DMS114 treated with DMSO at 0.1 percent for 48 hours (cell line): Measurements from ENCODE around the gene TERT.
"Not testable (repeated sequence)": the region's sequence is repeated elsewhere in the genome, so short reads cannot be mapped to it uniquely, and the experiment has no call there.

Experiments
- DNase-seq: peaks from one replicate; lab custom pipeline; 2025; ENCODE audit not compliant: unreplicated experiment; lab: John Stamatoyannopoulos, UW

Gene TERT

DNA sequence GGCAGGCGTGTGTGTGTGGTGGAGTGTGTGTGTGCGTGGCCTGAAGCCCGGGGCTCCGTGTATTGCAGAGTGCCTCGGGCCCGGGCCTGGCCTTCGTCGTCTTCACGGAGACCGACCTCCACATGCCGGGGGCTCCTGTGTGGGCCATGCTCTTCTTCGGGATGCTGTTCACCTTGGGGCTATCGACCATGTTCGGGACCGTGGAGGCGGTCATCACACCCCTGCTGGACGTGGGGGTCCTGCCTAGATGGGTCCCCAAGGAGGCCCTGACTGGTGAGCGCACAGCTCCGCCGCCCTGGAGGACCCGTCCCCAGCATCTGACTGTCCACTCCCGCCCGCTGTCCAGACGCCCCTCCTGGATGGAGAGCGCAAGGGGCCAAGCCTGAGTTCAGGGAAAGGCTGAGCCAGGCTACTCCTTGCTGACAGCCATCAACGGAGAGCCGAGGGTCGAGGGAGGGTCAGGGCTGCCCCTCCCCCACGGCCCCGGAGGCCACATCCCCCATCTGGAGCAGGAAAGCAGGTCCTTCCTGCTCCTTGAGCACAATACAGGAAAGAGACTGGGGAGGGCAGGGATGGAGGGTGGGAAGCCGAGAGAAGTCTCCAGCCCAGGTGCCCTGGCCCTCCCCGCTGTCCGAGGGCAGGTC is 51.3 kb downstream of the TERT start:
- DNase-seq = no peak

DNA sequence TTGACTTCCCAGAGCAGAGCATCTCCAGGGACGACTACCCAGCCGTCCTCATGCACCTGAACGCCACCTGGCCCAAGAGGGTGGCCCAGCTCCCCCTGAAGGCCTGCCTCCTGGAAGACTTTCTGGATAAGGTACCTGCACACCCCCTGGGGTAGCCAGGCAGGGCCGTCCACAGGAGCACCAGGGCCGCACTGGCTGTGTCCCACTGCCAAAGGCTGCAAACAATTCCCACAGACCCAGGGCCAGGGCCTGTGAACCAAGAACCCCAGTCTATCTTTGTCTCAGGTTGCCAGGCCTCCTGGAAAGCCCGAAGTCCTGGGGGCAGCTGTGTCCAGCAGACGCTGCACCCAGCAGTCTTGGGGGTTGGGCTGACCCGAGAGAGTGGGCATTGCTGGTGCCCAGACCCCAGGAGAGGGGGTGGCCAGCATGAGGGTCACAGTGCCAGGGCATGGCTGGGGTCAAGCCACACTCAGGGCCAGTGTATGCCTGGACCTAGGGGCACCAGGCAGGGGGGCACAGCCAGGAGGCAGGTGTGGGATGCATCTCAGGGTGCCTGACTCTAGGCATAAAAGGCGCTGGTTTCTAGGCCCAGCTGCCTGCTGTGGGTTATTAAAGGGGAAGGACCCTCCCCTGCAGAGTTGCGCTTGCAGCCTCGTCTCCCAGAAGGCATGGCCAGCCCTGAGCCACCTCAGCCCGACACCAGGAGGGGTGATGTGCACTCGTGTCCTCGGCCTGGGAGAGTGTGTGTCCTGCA is 52.0 kb downstream of the TERT start:
- DNase-seq = no peak

DNA sequence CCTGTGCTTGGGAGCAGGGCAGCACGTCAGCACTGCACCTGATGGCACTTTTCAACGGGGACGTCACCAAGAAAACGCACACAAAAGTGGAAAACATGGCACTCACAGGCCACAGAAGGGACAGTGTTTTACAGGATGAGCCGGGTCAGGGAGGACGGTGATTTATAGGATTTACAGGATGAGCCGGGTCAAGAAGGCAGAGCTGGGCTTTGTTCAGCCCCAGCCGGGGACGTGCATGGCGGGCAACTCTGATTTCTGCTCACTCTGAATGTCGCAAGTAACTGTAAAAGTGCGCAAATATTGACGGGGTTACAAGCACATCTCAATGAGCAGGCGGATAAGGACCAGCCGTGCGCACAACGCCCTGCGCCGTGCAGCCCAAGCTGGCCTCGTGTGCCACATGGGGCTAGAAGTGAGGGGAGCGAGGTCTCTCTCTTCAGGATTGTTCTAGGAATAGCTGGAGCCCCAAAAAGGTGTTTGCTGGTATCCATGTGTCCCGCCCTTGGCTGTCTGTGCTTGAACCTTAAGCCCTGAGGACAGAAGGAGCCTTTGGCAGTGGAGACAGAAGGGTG is 53.3 kb downstream of the TERT start:
- no peak for DNase-seq

DNA sequence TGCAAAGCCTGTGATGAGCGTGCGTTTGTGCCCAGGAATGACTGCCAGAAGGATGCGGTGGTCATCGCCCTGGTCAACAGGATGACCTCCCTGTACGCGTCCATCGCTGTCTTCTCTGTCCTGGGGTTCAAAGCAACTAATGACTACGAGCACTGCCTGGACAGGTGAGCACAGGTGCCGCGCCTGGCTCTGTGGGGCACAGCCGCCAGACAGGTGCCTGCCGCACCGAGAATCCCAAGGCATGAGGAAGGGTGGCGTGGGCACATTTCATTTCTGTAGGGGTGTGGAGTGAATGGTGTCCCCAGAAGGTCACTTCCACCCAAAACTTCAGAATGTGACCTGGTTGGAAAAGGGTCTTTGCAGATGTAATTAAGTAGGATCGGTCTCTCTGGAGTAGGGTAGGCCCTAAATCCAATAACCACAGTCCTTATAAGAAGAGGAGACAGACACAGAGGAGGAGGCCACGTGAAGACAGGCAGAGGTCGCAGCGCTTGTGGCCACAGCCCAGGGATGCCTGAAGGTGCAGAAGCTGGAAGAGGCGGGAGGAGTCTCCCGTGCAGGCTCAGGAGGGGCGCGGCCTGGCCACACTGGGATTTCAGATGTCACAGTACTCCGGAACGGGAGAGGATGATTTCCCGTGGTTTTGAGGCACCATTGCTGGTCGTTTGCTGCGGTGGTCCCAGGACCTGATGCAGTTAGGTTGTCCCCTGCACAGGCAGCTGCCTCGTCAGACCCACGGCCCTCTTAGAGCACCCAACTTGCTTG is 54.2 kb downstream of the TERT start:
- no peak for DNase-seq

DNA sequence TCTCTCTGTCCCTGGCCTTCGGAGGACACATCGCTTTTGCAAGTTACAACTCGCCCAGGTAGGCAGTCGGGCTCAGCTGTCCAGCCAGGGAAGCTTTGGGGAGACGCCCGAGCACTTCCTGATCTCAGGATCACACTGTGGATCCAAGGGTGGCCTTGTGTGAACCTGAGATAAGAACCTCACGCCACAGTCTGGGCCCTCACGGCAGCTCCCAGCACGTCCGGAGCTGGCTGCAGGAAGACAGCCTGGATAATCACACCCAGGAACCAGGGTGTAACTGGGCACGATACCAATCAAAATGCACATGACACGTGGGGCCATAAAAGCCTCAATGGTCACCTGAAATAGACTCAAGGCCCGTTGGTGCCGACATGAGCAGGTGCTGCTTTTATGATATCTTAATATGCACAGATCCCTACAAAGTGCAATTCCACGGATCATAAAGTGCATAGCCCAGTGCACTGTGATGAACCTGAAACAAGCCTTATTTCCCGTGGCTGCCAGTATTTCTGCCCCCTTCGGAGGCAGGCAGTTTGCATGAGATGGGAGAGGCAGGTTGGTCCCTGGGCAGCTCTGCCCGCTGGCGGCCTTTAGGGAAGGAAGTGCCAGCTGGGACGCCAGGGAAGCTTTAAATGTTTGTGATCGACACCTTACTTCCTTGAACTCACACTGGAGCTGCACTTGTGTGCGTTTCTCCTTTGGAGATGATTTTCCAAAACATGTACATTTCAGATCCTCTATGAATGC is 55.2 kb downstream of the TERT start:
- DNase-seq = no peak

DNA sequence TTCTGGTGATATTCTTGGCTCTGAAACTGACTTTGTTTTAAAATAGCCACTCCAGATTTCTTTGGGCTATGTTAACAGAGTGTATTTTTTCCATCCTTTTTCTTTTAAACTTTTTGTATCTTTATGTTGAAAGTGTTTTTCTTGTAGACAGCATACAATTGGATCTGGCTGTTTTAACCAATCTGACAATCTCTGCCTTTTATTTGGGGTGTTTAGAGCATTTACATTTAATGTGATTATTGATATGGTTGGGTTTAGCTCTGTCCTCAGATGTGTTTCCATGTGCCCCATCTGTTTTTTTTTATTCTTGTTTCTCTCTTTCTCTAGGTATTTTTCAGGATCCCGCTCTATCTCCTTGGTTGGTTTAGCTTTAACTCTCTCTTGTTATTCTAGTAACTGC is 59.0 kb downstream of the TERT start:
- no peak for DNase-seq

DNA sequence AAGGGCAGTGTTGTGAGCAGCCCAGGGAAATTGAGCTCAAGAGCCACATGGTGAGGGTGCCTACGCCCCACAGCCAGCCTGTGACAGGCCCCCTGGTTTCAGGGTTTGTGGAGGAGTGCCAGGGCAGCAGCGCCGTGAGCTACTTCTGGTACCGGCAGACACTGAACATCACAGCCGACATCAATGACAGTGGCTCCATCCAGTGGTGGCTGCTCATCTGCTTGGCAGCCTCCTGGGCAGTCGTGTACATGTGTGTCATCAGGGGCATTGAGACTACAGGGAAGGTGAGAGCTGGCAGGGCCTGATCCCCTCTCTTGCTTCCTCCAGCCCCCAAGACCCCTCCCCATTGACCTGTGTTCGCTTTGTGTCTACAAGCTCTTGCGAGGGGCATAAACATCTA is 59.5 kb downstream of the TERT start:
- DNase-seq = no peak

DNA sequence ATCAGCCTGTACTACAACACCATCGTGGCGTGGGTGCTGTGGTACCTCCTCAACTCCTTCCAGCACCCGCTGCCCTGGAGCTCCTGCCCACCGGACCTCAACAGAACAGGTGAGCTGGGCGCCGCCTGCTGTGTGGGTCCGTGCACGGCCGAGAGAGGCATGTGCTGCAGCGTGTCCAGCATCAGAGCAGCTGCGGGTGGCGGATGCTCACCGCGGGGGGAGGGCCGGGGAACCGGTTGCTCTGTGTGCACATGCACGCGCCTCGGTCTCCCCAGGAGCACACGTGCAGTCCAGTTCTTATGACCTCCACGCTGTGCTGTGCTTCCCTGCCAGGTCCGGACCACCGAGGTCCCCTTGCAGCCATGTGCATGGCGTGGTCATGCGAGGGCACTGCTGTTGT is 62.1 kb downstream of the TERT start:
- no peak for DNase-seq

DNA sequence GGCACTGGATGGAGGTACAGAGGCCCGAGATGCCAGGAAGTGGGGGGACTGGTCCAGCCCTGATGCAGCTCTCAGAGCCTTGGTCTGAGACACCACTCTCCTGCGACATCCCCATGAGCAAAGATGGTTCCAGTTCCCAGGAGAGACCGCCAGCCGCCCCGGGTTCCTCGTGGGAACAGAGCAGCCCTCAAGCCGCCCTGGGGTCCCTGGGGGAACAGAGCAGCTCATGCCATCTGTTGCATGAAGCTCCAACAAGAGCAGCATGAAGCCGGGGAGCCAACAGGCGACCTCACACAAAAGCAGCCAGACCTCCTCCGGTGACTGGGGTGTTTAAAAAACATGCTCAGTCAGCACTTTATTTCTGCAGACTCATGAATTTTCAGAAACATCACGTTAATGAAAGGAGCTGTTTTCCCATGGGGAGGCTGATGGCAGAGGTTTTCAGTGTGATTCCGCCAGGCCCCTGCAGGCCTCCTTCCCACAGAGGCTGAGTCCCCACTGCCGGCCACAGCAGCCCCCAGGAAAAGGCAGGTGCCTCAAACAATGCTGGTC is 63.4 kb downstream of the TERT start:
- no peak for DNase-seq

DNA sequence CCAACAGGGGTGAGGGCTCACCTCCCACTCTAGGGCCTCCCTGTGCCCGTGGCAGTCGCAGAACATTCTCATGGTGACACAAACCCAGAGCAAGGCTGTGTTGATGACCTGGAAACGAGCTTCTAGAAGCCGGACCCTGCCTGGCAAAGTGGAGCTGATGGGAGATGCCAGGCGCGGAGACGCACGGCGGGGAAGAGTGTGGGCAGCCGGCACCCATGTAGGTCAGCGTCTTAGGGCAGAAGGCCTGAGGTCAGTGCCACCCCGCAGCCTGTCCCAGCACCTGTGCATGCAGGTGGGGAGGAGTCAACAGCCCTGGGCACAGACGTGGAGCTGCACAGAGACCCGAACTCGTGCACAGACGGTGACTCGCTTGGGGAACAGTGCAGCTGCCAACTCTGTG is 64.3 kb downstream of the TERT start:
- no peak for DNase-seq

DNA sequence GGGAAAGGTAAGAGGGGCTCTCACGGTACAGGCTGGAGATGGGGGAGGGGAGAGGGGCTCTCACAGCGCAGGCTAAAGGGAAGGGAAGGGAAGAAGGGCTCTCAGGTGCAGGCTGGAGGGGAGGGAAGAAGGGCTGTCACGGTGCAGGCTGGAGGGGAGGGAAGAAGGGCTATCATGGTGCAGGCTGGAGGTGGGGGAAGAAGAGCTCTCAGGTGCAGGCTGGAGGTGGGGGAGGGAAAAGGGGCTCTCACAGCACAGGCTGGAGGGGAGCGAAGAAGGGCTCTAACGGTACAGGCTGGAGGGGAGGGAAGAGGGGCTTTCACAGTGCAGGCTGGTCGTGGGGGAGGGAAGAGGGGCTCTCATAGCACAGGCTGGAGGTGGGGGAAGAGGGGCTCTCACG is 65.0 kb downstream of the TERT start:
- no peak for DNase-seq

DNA sequence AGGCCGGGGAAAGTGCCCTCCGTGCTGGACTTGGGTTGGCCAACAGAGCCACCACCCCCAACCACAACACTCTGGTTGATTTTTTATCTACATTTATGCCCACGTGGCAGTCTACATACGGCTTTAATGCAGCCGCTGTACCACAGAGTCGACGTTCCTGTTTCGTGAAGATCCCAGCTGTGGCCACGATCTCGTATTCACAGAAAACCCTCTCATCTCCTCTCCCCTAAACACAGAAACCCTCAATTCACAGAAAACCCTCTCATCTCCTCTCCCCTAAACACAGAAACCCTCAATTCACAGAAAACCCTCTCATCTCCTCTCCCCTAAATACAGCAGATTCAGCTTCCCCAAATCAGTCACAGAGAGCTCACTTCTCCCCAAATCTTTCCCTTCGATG is 65.8 kb downstream of the TERT start:
- DNase-seq = not testable (repeated sequence)

DNA sequence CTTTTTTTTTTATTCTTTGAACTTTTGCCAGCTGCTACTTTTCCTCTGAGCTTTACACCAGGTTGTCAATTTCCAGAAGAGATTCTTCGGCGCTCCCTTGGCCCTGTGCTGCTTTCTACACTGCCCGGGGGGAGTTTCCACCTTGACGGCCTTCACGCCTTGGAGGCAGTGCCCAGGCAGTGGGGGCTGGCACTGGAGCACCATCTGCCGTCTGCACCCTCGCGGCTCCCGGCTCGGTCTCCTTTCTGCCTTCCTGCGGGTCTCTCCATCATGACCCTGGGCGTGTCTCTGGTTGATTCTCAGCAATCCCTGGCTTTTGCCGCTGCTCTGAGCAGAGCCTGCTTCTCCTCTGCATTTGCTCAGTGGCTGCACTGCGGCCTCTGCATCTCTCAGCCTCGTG is 66.7 kb downstream of the TERT start:
- DNase-seq = no peak

DNA sequence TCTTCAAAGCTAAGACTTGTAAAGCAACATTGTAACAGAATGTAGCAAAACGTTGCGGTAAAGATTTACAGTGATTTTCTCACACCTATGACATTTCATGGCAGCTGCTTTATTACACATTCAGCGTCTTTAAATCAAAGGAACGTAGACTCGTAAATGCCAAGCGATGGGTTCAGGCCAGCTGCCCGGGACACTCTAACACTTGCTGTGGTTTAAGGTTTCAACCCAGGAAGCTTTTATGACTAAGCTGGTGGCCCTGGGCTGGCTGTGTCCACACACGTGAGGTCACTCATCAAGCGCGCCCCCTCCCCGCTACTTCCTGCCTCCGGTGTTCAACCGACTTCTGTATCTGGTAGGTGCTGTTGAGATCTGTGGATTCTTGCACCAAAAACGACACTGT is 67.2 kb downstream of the TERT start:
- DNase-seq = no peak

DNA sequence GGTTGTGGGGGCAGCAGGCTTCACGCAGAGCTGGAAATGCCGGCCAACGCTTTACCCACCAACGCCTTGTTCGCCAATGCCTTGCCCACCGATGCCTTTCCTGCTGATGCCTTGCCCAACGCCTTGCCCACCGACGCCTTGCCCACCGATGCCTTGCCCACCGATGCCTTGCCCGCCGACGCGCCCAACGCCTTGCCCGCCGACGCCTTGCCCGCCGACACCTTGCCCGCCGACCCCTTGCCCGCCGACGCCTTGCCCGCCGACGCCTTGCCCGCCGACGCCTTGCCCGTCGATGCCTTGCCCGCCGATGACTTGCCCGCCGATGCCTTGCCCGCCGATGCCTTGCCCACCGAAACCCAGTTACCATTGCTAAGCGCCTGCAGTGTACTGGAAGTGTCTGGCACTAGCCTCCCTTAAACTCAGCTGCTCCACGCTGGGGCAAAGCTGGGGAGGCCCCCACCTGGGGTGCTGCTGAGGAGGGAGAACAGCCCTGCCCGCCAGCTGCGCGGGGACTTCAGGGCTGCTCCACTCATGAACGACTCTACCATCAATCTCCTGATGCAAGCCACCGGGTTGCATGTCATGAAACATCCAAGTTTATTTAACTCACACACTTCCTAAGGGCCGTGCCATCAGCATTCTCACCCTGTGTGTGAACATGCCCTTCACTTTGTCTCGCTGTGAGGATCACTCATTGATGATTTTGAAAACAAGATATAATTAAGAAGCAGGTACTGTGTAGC is 67.9 kb downstream of the TERT start:
- no peak for DNase-seq

DNA sequence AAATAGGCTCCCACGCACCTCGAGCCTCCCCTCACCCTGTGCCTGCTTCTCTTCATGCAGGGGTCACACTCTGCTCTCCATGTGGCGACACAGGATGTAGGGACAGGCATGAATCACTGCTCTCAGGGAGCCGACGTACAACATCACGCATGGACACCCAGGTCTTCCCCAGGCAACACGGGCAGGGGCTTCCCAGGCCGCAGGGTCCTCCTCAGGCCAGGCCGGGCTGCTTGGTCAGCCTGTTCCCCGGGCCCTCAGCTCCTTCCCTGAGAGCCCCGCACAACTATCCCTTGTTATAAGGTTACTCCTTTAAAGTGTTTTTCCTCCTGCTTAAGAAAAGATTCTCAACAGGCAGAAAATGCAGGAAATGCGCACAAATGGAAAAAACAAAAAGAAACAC is 68.6 kb downstream of the TERT start:
- no peak for DNase-seq

DNA sequence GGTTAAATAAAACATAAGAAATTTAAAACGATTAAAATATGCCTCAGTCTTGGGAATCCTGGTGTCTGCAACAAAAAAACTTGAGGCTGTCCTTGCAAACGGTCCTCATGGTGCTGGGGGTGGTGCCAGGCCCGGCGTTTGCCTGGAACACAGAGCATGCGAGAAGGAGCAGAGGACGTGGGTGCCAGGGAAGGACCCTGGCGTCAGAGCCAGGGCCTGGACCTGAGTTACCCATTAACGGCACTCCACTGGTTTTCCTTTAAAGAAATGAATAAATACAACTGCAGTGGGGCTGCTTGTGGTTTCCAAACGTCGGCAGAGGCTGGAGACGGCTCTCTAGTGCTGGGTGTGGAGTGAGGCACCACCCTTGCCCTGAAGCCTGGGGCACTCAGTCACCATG is 69.8 kb downstream of the TERT start, which contains the start of gene SLC6A18:
Gene SLC6A18, plus strand, starts transcription at position 301 of the 400 bp plus-strand sequence. Its CDS starts 97 bp downstream, at position 398.
- DNase-seq = no peak

DNA sequence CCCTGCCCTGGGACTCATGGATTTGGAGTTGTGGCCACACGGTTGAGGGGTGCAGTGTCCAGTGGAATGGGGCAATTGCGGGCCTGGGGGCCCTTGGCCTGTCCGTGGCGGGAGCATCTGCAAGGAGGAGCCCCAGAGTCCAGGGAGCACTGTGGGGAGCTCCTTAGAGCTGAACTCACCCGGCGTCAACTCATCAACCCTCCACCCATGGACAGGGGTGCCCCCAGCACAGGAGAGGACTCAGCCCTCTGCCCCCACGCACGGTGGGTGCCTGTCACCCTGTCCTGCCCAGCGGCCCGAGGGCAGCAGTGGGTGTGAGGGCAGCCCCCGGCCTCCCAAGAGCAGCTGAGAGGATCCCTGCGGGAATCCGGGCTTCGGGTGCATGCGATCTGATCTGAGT is 70.2 kb downstream of the TERT start:
- no peak for DNase-seq

DNA sequence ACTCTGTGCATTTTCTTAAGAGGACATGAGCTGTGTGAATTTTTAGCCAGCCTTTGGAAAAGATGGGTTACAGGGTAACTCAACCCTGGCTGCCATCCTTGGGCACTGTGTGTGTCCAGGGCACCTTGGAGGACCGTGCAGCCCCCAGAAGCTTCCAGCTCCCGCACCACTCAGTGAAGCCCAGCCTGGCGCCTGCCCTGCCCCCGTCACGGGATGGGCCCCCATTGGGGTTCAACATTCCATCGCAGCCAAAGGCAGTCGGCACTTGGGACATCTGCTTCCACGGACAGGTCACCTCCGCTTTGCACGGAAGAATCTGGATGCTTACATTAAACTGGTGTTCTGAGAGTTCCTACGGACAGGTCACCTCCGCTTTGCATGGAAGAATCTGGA is 71.6 kb downstream of the TERT start:
- DNase-seq = no peak
